ENCODE measurements around the gene TMEM182. TPM values are rescaled to one million over a fixed set of nuclear protein-coding genes. Genes with fewer than 3 reads are reported as not detected.

TMEM182 gene, protein sequence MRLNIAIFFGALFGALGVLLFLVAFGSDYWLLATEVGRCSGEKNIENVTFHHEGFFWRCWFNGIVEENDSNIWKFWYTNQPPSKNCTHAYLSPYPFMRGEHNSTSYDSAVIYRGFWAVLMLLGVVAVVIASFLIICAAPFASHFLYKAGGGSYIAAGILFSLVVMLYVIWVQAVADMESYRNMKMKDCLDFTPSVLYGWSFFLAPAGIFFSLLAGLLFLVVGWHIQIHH
- 0.10 and 2.2 TPM in 2 replicates for total RNA-seq

DNA sequence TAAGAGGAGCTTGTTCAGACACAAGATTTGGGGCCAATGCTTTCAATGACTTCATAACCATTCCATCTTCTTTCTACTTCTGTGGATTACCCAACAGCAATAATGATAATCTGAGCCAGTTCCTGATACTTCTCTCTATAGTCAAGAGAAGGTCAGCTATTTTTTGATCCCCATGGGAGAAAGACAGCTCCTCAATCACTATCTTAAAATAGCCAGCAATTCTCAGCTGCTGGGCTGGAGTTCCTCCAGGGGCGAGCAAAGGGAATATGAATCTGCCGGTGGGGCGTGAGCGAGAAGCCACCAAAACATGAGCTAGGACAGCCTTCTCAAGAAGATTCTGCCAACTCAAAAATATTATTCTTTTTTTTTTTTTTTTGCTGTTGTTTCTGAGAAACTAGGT, at the start of gene TMEM182:
TSS of gene TMEM182 (plus strand) at position 269 of the 400 bp plus-strand sequence. CDS start 187 bp downstream, outside the sequence.
- no peak for DNase-seq (ENCODE audit: extremely low read depth, low read depth, low spot score)

DNA sequence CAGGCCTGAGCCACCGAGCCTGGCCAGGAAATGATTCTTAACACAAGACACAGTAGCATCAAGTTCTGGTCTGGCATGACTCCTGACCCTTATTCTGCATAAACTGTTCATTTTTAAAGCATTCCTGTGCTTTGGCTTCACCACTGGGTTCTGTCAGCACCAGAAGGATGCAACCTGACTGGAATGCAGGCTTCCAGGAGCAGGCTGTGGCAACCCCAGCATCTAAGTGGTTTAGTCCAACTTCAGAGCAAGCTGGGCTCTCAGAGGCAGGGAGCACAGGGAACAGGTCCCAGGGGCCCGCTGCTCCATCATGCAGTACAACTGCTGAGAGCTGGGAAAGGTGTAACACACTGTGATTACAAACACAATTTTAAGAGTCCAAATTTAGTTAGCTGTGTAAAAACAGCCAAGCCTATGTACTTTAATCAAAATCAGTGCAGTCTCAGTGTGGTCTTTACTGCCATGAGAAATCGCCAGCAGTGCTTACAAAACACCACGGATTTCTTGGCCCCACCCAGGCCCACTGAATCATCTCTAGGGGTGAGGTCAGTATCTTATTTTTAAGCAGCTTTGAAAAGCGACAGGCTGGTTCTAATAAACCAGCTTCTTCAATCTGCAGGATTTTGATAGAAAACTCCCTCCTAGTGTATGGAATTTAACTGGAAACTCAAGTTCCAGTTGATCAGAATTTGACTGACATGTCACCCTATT, 44.4 kb upstream of the TMEM182 start:
- DNase-seq (ENCODE audit: extremely low read depth, low read depth, low spot score): no peak

DNA sequence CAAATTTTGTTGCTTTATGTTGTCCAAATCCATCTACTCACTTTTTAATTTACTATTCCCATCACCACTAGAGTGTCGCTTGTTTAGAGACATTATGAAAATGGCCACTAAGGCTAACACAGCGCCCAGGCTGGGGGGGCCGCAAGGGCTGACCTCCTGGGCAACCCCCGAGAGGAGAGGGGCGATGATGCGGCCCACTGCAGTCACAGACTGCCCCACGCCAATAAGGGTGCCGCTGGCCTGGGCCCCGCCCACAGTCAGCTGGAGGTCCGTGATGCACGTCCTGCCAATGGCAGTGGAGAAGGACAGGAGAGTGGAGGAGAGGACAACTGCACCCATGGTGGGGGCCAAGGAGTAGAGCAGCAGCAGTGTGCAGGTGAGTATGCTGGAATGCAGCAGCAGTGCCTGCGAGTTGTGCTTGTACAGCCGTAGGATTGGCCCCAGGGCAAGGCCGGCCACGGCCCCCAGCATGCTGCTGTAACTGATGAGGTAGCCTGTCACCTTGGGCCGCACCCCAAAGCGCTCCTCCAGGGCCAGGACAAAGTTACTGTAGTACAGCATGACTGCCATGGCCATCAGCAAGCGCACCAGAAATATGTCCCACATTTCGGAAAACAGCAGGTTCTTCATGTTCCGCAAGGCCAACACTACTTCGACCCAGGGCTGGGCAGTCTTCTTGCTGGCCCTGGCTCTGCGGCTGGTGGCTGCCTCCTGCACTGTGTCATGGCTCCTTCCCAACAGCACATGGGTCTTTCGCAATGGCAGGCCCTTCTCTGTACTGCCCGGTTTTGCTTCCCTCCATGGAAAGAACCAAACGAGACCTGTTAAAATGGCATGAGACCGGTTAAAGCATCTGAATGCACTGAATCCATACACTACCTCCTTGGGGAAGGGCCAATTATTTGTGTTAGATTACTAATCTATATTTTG, 43.2 kb upstream of the TMEM182 start:
- DNase-seq (ENCODE audit: extremely low read depth, low read depth, low spot score): no peak

DNA sequence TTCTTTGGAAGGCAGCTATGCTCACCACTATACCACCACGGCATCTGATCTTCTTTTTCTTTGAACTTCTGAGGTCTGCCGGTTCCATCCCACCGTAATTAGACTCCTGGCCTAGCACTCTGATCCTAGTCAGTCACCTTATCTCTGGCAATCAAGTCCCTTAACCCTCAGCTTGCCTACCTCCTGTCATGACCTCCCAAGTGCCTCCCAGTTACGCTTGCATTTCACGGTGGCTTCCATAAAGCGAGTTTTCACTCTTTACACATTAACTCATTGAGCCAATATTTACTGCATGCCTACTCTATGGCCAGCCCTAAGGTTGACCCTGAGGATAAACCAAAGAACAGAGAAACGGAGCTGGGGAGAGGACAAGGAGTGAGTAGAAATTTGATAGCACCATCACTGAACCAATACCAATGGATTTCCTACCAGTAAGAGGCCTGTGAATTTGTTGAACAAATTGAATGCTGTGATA, 37.8 kb upstream of the TMEM182 start:
- DNase-seq (ENCODE audit: extremely low read depth, low read depth, low spot score): no peak

DNA sequence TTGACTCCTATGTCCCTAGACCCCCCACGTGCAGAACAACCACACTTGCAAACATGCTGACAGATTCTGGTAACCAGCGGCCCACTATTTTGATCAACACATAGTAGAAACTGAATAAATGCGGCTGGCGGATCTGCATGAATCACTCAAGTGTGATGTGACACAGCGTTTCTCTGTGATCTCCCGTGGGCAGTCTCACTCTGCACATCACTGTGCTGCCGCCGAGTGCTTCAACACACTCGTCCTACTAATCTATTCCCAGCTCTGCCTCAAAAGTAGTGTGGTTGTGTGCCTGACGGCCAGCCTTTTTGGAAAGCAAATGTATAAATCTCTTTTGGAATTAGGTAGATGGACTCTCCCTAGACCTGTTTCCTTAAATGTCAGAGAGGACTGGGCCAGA, 37.3 kb upstream of the TMEM182 start:
- no peak for DNase-seq (ENCODE audit: extremely low read depth, low read depth, low spot score)

DNA sequence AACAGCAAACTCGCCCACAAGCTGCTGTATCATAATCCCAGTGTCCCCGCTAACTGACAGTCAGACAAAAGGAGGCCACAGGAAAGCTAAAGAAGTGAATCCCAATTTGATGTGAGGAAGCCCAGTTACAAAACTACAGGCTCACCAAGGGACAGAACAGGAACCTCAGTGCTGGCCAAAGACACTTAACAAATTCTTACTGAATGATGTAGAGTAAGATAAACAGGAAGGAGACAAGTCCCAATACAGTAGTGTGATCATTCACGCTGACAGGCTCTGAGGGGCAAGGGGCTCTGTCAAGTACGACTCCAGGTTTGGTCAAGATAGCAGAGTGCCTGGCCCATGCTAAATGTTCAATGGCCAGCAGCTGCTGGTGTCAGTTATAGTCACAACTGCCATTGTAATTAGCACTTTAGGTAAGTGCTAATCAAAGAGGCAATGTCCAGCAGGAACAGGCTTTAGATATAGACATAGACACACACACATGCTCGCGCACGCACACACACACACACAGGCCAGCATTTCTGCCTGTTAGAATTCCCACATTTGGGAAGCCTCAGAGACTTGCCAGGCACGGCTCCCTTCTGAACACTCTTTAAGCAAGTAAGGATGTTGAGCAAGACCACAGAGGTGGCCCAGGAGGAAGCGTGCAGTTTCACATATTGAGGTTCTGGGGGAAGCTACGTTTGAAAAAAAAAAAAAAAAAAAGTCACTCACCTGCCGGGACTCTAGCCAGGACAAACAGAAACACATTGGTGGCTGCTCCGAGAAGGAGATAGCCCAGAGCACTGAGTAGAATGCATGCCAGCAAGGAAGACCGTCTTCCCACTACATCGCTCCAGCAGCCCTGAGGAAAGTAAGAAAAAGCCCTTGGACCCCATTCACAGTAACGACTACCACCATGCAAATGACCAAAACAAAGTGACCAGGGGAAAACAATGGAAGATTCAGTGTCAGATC, 35.4 kb upstream of the TMEM182 start:
- DNase-seq (ENCODE audit: extremely low read depth, low read depth, low spot score): no peak

DNA sequence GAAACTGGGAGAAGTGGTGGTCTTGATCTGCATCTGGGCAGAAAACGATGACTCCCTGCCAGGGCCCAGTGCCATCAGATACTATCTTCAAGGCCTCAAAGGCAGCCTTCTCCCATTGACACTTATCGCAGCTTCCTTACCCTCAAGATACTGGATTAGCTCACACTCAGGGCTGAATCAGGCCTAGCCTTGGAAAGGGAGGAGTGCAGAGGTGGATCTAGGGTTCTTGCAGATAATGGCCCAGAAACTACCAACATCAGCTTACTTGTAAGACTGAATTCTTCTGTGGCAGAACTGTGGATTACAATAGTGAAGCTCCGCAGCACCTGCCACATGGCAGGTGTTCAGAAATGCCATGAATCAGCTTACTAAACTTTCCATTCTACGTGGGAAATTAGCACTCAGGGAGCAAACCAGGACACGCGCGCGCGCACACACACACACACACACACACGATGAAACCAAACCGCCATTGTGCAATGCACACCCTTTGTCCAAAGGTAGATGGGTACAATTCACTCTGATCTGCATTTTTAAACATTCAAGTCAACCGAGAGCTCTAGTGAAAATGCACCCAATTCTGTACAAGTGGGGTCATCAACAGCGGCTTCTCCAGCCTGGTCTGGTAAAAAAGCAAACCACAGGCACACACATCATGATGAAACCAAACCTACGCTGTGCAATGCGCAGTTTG, 26.3 kb upstream of the TMEM182 start:
- DNase-seq (ENCODE audit: extremely low read depth, low read depth, low spot score): no peak

DNA sequence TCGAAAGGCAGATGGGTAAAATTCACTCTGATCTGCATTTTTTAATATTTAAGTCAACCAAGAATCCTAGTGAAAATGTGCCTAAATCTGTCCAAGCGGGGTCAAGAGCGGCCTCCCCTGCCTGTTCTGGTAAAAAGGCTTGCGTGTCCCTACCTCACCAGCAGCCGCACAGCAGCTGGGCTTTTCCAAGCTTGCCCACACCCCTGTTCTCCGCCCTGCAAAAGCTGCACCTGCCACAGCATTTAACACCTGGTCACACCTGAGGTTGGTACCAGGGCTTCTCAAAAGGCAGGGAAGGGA, 25.8 kb upstream of the TMEM182 start:
- no peak for DNase-seq (ENCODE audit: extremely low read depth, low read depth, low spot score)

DNA sequence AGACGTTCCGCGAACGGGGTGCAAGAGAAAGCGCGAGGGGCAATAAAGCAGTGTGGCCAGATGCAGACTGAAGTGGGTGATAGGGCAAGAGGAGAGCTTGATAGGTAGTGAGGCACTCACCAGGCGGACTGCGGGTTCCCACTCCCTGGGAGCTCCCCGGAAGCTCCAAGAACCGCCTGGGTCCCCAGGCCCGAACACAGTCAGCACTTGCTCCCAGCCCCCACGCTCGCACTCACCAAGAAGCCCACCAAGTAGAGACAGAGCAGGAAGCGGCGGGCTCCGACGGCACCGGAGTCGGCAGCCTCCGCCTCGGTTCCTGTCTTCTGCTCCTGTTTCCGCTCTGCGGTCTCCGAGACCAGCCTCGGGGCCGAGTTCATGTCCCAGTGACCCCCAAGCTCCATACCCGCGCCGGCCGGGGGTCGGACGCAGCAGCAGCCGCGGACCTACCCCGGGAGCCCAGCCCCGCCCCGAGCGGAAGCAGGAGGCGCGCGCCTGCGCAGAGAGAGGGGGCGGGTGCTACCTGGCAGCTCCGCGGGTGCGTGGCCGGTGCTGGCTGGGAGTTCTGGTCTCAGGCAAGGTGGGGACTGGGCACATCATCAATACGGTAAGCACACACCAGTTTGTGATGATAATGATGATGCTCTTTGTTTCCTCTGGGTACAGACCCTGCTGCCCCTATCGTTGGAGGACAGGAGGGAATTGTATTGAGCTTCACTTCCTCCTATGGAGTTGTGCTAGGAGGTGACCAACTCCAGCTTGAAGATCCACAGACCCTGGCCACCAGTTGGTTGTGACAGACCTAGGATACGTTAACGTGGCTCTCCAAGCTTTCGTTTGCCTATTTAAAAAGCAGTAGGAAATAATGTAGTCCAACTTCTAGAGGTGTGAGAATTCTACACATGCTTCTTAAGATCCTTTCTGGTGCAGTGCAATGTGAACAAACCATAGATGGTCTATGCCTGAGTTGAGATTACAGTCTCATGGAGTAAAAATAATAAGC, 25.1 kb upstream of the TMEM182 start:
- DNase-seq (ENCODE audit: extremely low read depth, low read depth, low spot score): no peak

DNA sequence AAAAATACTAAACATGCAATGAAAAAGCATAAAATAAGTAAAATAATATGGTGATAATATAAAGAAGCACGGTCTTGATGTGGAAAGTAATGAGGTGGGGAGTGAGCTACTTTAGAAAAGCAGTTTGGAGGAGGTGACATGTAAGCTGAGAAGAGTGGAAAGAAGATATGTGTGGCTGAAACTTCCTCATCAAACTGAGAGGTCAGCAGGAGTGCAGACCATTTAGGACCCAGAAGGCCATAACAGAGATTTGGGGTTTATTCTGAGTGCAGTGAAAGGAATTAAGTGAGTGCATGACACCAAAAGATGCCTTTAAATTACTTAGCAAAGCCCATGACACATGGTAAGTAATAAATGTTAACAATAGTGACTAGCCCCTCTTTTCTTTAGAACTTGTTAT, 24.4 kb upstream of the TMEM182 start:
- no peak for DNase-seq (ENCODE audit: extremely low read depth, low read depth, low spot score)

DNA sequence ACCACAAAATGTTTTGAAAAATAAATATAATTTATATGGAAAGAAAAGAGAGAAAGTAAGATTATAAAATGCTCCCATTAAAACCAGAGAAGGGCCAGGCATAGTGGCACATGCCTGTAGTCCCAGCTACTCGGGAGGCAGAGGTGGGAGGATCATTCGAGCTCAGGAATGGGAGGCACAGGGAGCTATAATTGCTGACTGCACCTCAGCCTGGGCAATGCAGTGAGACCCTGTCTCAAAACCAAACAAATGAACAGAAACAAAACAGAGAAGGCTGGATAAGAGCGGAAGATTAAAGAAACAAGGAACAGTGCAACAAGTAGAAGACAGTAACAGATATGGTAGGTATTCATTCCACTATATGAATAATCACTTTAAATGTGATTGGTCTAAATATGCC, 18.6 kb upstream of the TMEM182 start:
- no peak for DNase-seq (ENCODE audit: extremely low read depth, low read depth, low spot score)

DNA sequence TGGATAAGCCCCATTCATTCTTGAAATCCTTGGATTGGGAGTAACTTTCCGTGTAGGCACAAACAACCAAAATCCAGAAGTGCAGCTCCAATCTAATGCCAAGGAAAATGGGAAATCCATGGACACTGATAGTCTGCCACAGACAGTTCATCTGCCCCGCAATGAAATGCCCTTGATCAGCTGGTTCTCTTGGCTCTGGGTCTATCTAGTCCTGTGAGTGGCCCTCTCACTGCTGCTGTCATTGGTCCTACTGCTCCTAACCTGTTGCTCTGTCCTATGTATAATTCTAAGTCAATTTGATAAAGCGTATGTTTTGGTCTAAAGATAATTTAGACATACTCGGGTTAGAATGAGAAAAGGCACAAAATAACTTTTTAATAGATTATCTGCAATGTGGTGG, 13.7 kb upstream of the TMEM182 start:
- DNase-seq (ENCODE audit: extremely low read depth, low read depth, low spot score): no peak

DNA sequence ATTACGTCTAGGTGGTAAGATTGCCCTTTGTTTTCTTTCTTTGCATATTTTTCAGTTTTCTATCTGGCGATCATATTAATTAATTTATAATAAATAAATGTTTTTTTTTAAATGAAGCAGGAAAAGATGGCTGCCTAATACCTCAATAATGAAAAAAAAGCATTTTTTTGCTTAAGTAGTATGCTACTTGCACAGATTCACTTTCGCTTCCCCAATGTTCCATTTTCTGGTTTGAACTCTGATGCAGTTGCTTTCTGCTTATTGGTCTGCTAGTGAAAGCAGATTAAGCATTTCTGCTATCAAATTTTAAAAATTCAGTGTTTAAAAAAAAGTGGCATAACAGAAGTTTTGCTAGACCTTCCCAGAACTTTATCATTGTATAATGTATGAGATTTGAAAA, 11.9 kb upstream of the TMEM182 start:
- DNase-seq (ENCODE audit: extremely low read depth, low read depth, low spot score): no peak

DNA sequence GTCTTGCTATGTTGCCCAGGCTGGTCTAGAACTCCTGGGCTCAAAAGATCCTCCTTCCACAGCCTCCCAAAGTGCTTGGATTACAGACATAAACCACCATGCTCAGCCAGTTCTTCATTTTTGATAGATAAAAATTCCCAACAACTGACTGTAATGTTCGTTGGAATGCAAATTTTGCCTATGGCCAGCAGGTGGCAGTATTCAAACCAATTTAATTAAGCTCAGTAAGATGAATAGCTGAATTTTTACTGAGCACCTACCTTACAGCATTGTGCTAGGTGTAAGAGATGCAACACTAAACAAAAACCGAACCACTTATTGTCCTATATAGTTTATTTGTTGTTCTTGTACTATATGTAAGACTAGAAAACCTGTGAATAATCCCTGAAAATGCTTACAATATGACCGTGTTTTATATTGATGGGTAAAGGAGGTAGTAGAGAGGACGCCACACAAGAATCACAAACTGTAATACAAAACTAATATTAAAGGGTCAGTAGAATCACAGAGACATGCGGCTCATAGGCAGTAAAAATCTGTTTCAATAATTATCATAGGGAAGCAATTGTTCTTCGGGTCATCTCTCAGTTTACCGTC, 8.2 kb upstream of the TMEM182 start:
- DNase-seq (ENCODE audit: extremely low read depth, low read depth, low spot score): no peak

DNA sequence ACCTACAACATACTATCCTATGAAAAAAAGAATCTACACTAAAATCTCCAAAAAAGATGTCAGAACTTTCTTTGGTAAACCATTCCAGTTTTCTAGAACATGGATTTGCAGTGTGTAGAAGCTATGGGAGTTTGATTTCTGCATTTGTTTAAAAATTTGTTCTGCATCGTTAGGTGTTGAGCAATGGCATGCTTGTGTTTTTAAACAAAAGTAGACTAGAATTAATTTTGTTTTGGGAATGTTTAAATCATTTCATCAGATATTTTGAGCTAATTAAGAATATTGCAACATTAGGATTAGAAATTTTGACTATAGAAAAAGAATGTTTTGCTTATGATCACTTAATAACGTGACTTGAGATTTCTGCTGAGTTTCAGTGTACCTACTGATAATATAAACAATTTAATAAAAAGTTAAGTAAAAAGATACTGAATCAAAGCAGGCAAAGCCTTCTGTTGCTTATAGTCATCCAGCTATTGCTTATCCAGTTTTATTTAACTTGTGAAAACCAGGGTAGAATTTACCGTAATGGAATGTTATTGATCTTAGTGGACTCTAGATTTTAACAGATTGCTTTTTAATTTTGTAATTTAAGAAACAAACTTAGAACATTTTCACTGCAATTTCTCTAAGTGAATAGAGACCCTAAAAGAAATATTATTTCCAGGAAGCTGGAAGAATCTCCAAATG, 7.2 kb upstream of the TMEM182 start:
- no peak for DNase-seq (ENCODE audit: extremely low read depth, low read depth, low spot score)

DNA sequence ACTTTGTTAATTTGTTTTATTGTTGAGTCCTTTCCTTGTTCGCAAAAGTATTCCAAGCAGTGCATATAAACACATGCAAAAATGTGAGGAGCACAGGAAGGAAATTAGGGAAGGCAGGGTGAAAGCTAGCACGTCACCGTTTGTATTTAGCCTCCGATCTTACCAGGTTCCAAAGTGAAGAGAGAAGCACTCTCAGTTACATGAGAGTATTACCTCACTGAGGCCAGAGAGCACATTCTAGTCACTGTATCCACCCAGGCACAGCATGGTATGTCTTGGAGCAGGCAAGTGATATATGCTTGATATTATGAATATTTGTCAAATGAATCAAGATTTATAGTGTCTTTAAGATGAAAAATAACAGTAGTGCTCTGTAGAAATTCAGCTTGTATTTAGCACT, 6.5 kb upstream of the TMEM182 start:
- no peak for DNase-seq (ENCODE audit: extremely low read depth, low read depth, low spot score)

DNA sequence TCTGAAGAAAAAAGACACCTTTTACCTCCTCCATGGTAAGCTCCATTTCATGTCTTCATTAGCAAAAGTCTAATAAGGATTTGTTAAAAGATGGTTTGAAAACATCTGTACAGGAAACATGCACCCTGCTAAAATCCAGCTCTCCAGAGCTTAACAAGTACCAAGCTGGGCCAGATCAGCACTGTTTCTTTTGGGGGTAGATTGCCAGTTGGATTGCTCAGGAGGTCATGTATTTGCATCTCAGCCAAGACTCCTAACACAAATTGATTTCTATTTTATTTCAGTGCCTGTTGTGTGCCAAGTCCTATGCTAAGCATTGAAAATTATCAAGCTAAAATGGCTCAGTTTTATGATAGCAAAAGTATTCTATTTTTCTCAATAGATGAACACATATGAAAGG, 3.4 kb upstream of the TMEM182 start:
- no peak for DNase-seq (ENCODE audit: extremely low read depth, low read depth, low spot score)

DNA sequence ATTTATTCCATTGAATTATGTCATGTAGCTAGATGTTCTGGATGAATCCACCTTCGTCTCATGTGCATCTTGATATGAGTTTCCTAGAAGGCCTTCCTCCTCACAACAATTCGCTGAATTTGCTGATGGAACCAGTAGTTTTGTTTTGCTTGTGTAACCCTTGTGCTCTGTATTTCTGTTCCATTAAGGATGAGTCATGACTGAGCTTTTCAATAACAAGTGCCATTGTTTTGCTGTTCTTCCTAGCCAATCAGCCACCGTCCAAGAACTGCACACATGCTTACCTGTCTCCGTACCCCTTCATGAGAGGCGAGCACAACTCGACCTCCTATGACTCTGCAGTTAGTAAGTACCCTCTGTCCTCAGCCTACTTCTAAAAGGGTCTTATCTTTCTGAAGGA, 2.3 kb downstream of the TMEM182 start:
- no peak for DNase-seq (ENCODE audit: extremely low read depth, low read depth, low spot score)
